ENCODE data around the gene WHRN.

Gene WHRN

GRCh38 chr9:114450181-114450580 is 55.1 kb downstream of the WHRN start:
- Histone ChIP-seq H4K8ac (ENCODE audit: low read depth, low read length) (no peak overlapping the region), H3K9me3 (ENCODE audit: insufficient read depth, low read depth, low read length) (no peaks in the 10 kb centered on the region), H3K14ac (ENCODE audit: low read length) (no peak overlapping the region), H4K91ac (ENCODE audit: low read depth, low read length) (no peak overlapping the region), H4K12ac (ENCODE audit: low read depth, low read length) (no peak overlapping the region), H2BK12ac (ENCODE audit: low read length) (no peak overlapping the region), H3K4me3 (ENCODE audit: low read depth, low read length) (no peak overlapping the region), H3K4me1 (ENCODE audit: control insufficient read depth in 1 of 2, insufficient read depth in 2 of 2, low read length in 2 of 2) (no peaks in the 10 kb centered on the region), H3K79me1 (ENCODE audit: low read length) (no peaks in the 10 kb centered on the region), H2BK120ac (ENCODE audit: insufficient read depth, low read length, poor library complexity) (no peak overlapping the region), H3K27ac (ENCODE audit: low read depth, low read length) (no peak overlapping the region), H2AK5ac (ENCODE audit: low read length) (no peak overlapping the region), H3K9ac (ENCODE audit: low read length) (no peak overlapping the region), H3K36me3 (ENCODE audit: control insufficient read depth in 1 of 2, insufficient read depth in 2 of 2, low read length in 2 of 2) (no peaks in the 10 kb centered on the region), H3K79me2 (ENCODE audit: control insufficient read depth, insufficient read depth, low read length, poor library complexity) (no peaks in the 10 kb centered on the region), H2BK5ac (ENCODE audit: low read depth, low read length, poor library complexity) (no peak overlapping the region), H3K4me2 (ENCODE audit: low read length) (no peak overlapping the region), H3K18ac (ENCODE audit: low read length) (no peak overlapping the region), H3K23ac (ENCODE audit: low read length) (no peak overlapping the region), H3K27me3 (ENCODE audit: insufficient read depth, low read length) (no peaks in the 10 kb centered on the region), H3K4ac (ENCODE audit: low read depth, low read length) (no peak overlapping the region), H2AFZ (ENCODE audit: insufficient read depth, low read length, poor library complexity) (no peak overlapping the region)
- no CpG with 5 or more reads among the region's 3 CpGs for WGBS (ENCODE audit: extremely low coverage, insufficient coverage, insufficient read length)
- DNase-seq: no peak

- Histone ChIP-seq H4K8ac (ENCODE audit: low read depth, low read length) (no peak overlapping the region), H2AK5ac (ENCODE audit: low read length) (no peak overlapping the region), H3K9ac (ENCODE audit: low read length) (no peak overlapping the region), H3K4me1 (ENCODE audit: control insufficient read depth in 1 of 2, insufficient read depth in 2 of 2, low read length in 2 of 2) (no peaks in the 10 kb centered on the region), H3K23ac (ENCODE audit: low read length) (no peak overlapping the region), H3K14ac (ENCODE audit: low read length) (no peak overlapping the region), H3K27ac (ENCODE audit: low read depth, low read length) (no peak overlapping the region), H3K4me2 (ENCODE audit: low read length) (no peak overlapping the region), H3K18ac (ENCODE audit: low read length) (no peak overlapping the region), H3K27me3 (ENCODE audit: insufficient read depth, low read length) (no peaks in the 10 kb centered on the region), H2BK120ac (ENCODE audit: insufficient read depth, low read length, poor library complexity) (no peak overlapping the region), H3K4me3 (ENCODE audit: low read depth, low read length) (no peak overlapping the region), H3K36me3 (ENCODE audit: control insufficient read depth in 1 of 2, insufficient read depth in 2 of 2, low read length in 2 of 2) (no peaks in the 10 kb centered on the region), H2BK5ac (ENCODE audit: low read depth, low read length, poor library complexity) (no peak overlapping the region), H3K9me3 (ENCODE audit: insufficient read depth, low read depth, low read length) (no peaks in the 10 kb centered on the region), H2AFZ (ENCODE audit: insufficient read depth, low read length, poor library complexity) (no peak overlapping the region), H3K79me1 (ENCODE audit: low read length) (no peaks in the 10 kb centered on the region), H3K4ac (ENCODE audit: low read depth, low read length) (no peak overlapping the region), H2BK12ac (ENCODE audit: low read length) (no peak overlapping the region), H3K79me2 (ENCODE audit: control insufficient read depth, insufficient read depth, low read length, poor library complexity) (no peaks in the 10 kb centered on the region), H4K91ac (ENCODE audit: low read depth, low read length) (no peak overlapping the region), H4K12ac (ENCODE audit: low read depth, low read length) (no peak overlapping the region)
- DNase-seq: no peak
- WGBS (ENCODE audit: extremely low coverage, insufficient coverage, insufficient read length): no CpG with 5 or more reads among the region's 5 CpGs
Measured at GRCh38 chr9:114449236-114449635, 56.0 kb downstream of the WHRN start.

GRCh38 chr9:114448706-114449105 is 56.6 kb downstream of the WHRN start:
- Histone ChIP-seq H3K4me2 (ENCODE audit: low read length) (no peak overlapping the region), H3K18ac (ENCODE audit: low read length) (no peak overlapping the region)

GRCh38 chr9:114446672-114447450 is 58.4 kb downstream of the WHRN start:
- no peak overlapping the region for H3K4ac ChIP-seq (ENCODE audit: low read depth, low read length)
- no peak overlapping the region for H4K91ac ChIP-seq (ENCODE audit: low read depth, low read length)
- no peak overlapping the region for H3K9ac ChIP-seq (ENCODE audit: low read length)
- H4K12ac ChIP-seq (ENCODE audit: low read depth, low read length): no peak overlapping the region
- H3K9me3 ChIP-seq (ENCODE audit: insufficient read depth, low read depth, low read length): no peaks in the 10 kb centered on the region
- H3K27ac ChIP-seq (ENCODE audit: low read depth, low read length): no peak overlapping the region
- DNase-seq: no peak
- H3K4me2 ChIP-seq (ENCODE audit: low read length): no peak overlapping the region
- no peak overlapping the region for H2BK120ac ChIP-seq (ENCODE audit: insufficient read depth, low read length, poor library complexity)
- no peak overlapping the region for H2BK5ac ChIP-seq (ENCODE audit: low read depth, low read length, poor library complexity)
- no CpG with 5 or more reads among the region's 8 CpGs for WGBS (ENCODE audit: extremely low coverage, insufficient coverage, insufficient read length)
- no peak overlapping the region for H3K4me3 ChIP-seq (ENCODE audit: low read depth, low read length)
- H3K4me1 ChIP-seq (ENCODE audit: control insufficient read depth in 1 of 2, insufficient read depth in 2 of 2, low read length in 2 of 2): no peaks in the 10 kb centered on the region
- no peak overlapping the region for H2BK12ac ChIP-seq (ENCODE audit: low read length)
- H2AK5ac ChIP-seq (ENCODE audit: low read length): no peak overlapping the region
- H2AFZ ChIP-seq (ENCODE audit: insufficient read depth, low read length, poor library complexity): no peak overlapping the region
- no peak overlapping the region for H3K23ac ChIP-seq (ENCODE audit: low read length)
- no peaks in the 10 kb centered on the region for H3K79me2 ChIP-seq (ENCODE audit: control insufficient read depth, insufficient read depth, low read length, poor library complexity)
- no peak overlapping the region for H4K8ac ChIP-seq (ENCODE audit: low read depth, low read length)
- no peaks in the 10 kb centered on the region for H3K79me1 ChIP-seq (ENCODE audit: low read length)
- H3K36me3 ChIP-seq (ENCODE audit: control insufficient read depth in 1 of 2, insufficient read depth in 2 of 2, low read length in 2 of 2): no peaks in the 10 kb centered on the region
- no peak overlapping the region for H3K18ac ChIP-seq (ENCODE audit: low read length)
- H3K14ac ChIP-seq (ENCODE audit: low read length): no peak overlapping the region
- no peaks in the 10 kb centered on the region for H3K27me3 ChIP-seq (ENCODE audit: insufficient read depth, low read length)

More at GRCh38 chr9:114448706-114449105, 56.6 kb downstream of the WHRN start:
- Histone ChIP-seq H3K14ac (ENCODE audit: low read length) (no peak overlapping the region), H4K8ac (ENCODE audit: low read depth, low read length) (no peak overlapping the region), H4K91ac (ENCODE audit: low read depth, low read length) (no peak overlapping the region), H3K9me3 (ENCODE audit: insufficient read depth, low read depth, low read length) (no peaks in the 10 kb centered on the region), H2AK5ac (ENCODE audit: low read length) (no peak overlapping the region), H3K27ac (ENCODE audit: low read depth, low read length) (no peak overlapping the region), H3K4me1 (ENCODE audit: control insufficient read depth in 1 of 2, insufficient read depth in 2 of 2, low read length in 2 of 2) (no peaks in the 10 kb centered on the region), H2BK120ac (ENCODE audit: insufficient read depth, low read length, poor library complexity) (no peak overlapping the region), H3K4me3 (ENCODE audit: low read depth, low read length) (no peak overlapping the region), H3K23ac (ENCODE audit: low read length) (no peak overlapping the region), H3K4ac (ENCODE audit: low read depth, low read length) (no peak overlapping the region), H2BK5ac (ENCODE audit: low read depth, low read length, poor library complexity) (no peak overlapping the region), H3K79me2 (ENCODE audit: control insufficient read depth, insufficient read depth, low read length, poor library complexity) (no peaks in the 10 kb centered on the region), H3K36me3 (ENCODE audit: control insufficient read depth in 1 of 2, insufficient read depth in 2 of 2, low read length in 2 of 2) (no peaks in the 10 kb centered on the region), H3K9ac (ENCODE audit: low read length) (no peak overlapping the region), H2BK12ac (ENCODE audit: low read length) (no peak overlapping the region), H3K79me1 (ENCODE audit: low read length) (no peaks in the 10 kb centered on the region), H3K27me3 (ENCODE audit: insufficient read depth, low read length) (no peaks in the 10 kb centered on the region), H4K12ac (ENCODE audit: low read depth, low read length) (no peak overlapping the region), H2AFZ (ENCODE audit: insufficient read depth, low read length, poor library complexity) (no peak overlapping the region)
- no CpG with 5 or more reads among the region's 2 CpGs for WGBS (ENCODE audit: extremely low coverage, insufficient coverage, insufficient read length)
- DNase-seq: no peak

Data from trophoblast cell (in vitro differentiated cells and primary cell).